Head of caudate nucleus (tissue), 42 donors: ENCODE measurements around the gene L3MBTL2.
A peak's percentile ranks its signal among the peaks of the same experiment; 100 is the strongest.

Experiments
- DNase-seq, 42 donors: peaks; one replicate each; pipeline versions ENCODE4 v3.0.0 to v3.0.0-alpha.2; 2020 to 2021; ENCODE audit warnings: mixed read lengths in 7 of 42
- intact Hi-C: fragments of 100-400 bp; cut with DNase I; formaldehyde crosslinking; loops from one replicate; pipeline ENCODE4 v1.15.0; 2022

L3MBTL2 gene

DNA sequence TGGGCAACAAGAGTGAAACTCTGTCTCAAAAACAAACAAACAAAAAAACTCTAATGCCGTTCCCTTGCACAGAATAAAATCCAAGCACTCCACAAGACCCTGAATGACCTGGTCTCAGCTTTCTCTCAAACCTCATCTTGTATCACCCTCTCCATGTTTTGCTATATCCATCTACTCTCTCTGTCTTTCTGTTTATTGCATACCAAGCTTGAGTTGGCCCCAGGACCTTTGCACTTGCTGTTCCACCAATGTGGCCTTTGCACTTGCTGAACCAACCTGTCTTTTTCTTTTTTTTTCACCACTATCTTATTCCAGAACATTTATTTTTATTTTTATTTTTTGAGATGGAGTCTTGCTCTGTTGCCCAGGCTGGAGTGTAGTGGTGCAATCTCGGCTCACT lies 2.0 kb upstream of the L3MBTL2 start:
- DNase-seq = no peak
- intact Hi-C loops = no loop called here

GRCh38 chr22:41204066-41204465 lies 1.0 kb upstream of the L3MBTL2 start:
- intact Hi-C loops = no loop called here
- no peak for DNase-seq

DNA sequence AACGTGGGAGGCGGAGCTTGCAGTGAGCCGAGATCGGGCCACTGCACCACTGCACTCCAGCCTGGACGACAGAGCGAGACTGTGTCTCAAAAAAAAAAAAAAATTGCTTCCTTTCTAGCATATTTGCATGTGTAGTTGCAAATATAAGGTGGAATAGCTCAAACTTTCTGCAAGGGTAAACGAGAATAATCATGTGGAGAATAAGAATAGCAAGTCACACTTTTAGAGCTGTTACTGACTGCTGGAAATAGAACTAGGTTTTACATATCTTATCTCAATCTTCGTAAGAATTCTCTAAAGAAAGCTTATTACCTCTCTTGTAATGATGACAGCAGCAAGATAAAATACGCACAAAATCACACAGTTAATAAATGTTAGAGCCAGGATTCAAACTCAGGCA lies 1.6 kb downstream of the L3MBTL2 start:
- intact Hi-C loops = no loop called here
- DNase-seq = no peak

DNA sequence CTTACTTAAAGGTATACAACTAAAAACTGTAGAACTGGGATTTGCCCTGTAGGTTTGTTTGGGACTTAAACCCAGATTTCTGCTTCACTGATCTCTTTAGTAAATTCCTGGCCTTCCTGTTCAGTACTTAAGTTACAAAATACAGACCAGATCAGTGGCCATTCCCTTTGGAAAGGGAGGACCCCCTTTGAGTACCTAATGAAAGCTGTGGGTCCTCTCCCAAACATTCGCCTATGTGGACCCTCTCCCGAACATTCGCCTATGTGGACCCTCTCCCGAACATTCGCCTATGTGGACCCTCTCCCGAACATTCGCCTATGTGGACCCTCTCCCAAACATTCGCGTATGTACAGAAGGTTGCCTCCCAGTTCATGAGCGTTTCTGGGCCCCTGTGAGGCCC lies 10.3 kb downstream of the L3MBTL2 start:
- no peak for DNase-seq
- intact Hi-C loops = no loop called here

DNA sequence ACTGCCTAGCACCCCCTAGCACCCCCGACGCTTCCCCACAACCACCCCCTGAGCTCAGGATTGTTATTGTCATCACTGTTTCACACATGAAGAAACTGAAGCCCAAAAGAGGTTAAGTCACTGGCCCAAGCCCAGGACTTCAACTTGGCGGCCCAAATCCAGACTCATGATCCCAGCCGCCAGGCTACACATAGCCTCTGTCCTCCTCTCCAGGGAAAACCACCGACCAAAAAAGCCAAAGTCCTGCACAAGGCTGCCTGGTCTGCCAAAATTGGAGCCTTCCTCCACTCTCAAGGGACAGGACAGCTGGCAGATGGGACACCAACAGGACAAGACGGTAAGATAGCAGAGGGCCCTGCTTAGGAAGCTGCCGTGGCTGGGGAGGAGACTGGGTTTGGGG lies 10.8 kb downstream of the L3MBTL2 start:
- intact Hi-C loops = no loop called here

DNA sequence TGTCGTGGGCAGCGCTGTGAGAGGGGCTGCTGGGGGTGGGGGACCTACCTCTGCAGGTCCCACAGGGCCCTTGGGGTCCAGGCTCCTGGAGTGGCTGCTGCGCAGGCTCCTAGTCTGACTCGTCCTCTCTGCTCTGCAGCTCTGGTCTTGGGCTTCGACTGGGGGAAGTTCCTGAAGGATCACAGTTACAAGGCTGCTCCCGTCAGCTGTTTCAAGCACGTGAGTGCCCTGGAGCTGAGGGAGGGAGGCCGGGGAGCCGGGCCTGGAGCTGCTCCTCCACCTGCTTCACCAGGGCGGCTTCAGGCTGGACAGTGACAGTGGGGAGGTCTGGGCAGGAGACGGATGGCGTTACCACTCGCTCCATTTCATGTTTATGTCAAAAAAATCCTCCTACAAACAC lies 11.9 kb downstream of the L3MBTL2 start:
- intact Hi-C loops = no loop called here

More for the DNA sequence above, 10.8 kb downstream of the L3MBTL2 start:
- no peak for DNase-seq

GRCh38 chr22:41217553-41218157 lies 12.5 kb downstream of the L3MBTL2 start:
- intact Hi-C loops = no loop called here

More for the DNA sequence above, 11.9 kb downstream of the L3MBTL2 start:
- peak in 3 of 42 donors; percentile 23 to 45 (median 35) for DNase-seq

GRCh38 chr22:41222846-41223507 lies 17.9 kb downstream of the L3MBTL2 start:
- DNase-seq = peak in 3 of 42 donors; percentile 24 to 54 (median 52)
- intact Hi-C loops = no loop called here

More at GRCh38 chr22:41217553-41218157, 12.5 kb downstream of the L3MBTL2 start:
- peak in 41 of 42 donors; percentile 28 to 84 (median 68) for DNase-seq

- DNase-seq = no peak
- intact Hi-C loops = no loop called here
Observed at GRCh38 chr22:41223535-41223934, 18.4 kb downstream of the L3MBTL2 start.

GRCh38 chr22:41226723-41227655 lies 21.9 kb downstream of the L3MBTL2 start:
- intact Hi-C loops = no loop called here
- peak in 17 of 42 donors; percentile 21 to 58 (median 45) for DNase-seq

DNA sequence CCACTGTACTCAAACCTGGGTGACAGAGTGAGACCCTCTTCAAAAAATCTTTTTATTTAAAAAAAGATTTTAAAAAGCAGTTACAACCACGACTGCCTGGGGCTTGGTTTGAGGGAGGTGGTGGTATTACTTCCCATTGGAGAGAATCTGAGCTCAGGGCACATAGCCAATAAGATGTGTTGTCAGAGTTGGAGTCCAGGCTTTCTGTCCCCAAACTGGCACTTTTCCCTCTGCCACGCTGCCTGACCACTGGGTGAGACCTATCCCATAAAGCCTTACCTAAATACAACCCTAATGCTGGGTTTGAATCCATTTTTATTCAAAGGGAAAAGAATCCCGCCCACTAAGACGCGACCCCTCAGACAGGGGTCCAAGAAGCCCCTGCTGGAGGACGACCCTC lies 24.1 kb downstream of the L3MBTL2 start:
- intact Hi-C loops = no loop called here
- no peak for DNase-seq

- intact Hi-C loops = loop anchor here (10.0 kb wide), 1 partner anchor 55 kb away; the partner anchor contains the start of gene RANGAP1
- peak in 7 of 42 donors; percentile 30 to 64 (median 42) for DNase-seq
Observed at GRCh38 chr22:41229730-41230400, 24.8 kb downstream of the L3MBTL2 start.

GRCh38 chr22:41230401-41230785 lies 25.3 kb downstream of the L3MBTL2 start:
- intact Hi-C loops = loop anchor here (10.0 kb wide), 1 partner anchor 54 kb away; the partner anchor contains the start of gene RANGAP1
- no peak for DNase-seq

- DNase-seq = no peak
- intact Hi-C loops = loop anchor here (10.0 kb wide), 1 partner anchor 53 kb away; the partner anchor contains the start of gene RANGAP1
Observed at GRCh38 chr22:41231369-41231768, 26.3 kb downstream of the L3MBTL2 start.

GRCh38 chr22:41234815-41235695 lies 29.9 kb downstream of the L3MBTL2 start:
- intact Hi-C loops = loop anchor here (10.0 kb wide), 1 partner anchor 50 kb away; the partner anchor contains the start of gene RANGAP1
- no peak for DNase-seq

GRCh38 chr22:41237036-41237706 lies 32.1 kb downstream of the L3MBTL2 start:
- no peak for DNase-seq

More at GRCh38 chr22:41237036-41237706, 32.1 kb downstream of the L3MBTL2 start:
- intact Hi-C loops = loop anchor here (10.0 kb wide), 1 partner anchor 48 kb away; the partner anchor contains the start of gene RANGAP1
